ENCODE measurements around the gene BCL7C.
"Not testable (repeated sequence)": the region's sequence is repeated elsewhere in the genome, so short reads cannot be mapped to it uniquely, and the experiment has no call there.

BCL7C gene

DNA sequence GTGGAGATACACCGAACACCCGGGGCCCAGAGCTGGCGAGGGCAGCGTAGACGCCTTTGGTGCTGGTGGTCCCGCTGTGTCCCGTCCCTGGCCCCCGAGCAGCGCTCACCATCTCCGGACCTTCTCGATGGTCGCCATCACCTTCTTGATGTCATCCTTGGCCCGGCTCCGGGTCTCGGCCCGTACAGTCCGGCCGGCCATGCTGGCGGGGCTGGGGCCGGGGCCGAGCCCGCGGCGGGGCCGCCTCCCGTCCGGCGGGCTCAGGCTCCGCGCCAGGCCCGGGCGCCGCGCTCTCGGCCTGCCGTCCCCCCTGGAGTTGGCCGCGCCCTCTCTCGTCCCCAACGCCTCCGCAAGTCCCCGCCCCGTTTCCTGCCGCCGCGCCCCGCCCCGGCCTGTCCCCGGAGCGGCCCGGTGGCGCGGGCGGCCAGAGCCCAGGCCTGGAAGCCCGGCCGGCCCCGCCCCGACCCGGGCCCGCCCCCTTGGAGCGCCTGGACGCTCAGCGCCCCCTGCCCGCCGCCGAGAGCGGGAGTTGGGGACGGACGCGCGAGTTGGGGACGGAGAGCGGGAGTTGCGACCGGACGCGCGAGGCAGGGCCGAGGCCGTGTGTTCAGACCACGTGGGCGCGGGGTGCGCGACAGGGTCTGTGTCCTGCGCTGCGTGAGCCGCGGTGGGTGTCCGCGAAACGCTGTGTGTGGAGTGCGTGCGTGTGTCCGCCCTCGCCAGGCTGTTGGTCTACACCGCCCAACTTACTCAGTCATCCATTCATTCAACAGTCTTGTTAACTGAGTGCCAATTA, at the start of gene BCL7C:
TSS of gene BCL7C (minus strand) at position 334 of the 796 bp plus-strand sequence. CDS start at position 201, 133 bp downstream.
- DNase-seq = peak; percentile 66

DNA sequence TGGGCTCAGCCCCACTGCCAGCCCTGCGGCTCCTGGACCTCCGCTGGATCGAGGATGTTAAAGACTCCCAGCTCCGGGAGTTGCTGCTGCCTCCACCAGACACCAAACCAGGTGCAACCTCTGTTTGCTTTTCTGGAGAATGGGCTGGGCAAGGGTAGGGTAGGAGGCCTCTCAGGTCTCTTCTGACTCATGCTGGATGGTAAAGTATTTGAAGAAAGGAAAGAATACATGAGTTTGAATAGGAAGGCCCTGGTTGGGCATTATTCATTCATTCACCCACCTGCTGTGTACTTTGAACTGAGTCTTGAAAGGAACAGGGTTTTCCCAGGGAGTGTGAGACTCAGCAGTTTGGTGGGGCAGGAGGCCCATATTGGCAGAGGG, 48.5 kb upstream of the BCL7C start:
- DNase-seq = no peak

GRCh38 chr16:30941600-30942425, 47.9 kb upstream of the BCL7C start:
- DNase-seq = no peak

DNA sequence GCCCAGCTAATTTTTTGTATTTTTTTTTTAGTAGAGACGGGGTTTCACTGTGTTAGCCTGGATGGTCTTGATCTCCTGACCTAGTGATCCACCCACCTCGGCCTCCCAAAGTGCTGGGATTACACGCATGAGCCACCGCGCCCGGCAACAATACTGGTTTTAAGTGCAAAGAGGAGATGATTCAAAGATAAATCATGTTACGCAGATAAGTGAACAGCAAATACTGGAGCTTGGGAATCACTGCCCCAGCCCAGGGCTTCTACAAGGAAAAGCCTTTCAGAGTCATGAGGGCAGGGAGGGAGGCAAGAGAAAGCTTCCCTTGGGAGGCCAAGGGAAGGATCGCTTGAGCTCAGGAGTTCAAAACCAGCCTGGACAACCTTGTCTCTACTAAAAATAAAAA, 45.7 kb upstream of the BCL7C start:
- DNase-seq = not testable (repeated sequence)

DNA sequence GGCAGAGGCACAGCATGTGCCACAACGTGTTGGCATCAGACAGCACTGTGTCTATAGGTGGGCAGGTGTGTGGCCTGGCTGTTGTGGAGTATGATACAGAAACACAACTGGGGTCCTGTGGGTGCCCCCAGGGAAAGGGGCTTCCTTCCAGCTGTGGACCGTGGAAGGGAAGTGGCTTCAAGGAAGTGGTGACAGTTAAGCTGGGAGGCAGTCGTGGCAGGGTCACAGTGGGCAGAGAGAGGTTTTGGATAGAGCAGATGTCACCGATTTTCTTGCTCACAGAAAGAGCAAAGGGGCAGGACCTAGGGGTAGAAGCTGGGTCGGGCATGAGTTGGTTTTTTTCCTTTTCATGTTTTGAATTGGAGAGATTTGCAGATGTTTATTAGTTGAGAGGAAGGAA, 43.8 kb upstream of the BCL7C start:
- no peak for DNase-seq

GRCh38 chr16:30934827-30935557, 41.1 kb upstream of the BCL7C start:
- DNase-seq = no peak

DNA sequence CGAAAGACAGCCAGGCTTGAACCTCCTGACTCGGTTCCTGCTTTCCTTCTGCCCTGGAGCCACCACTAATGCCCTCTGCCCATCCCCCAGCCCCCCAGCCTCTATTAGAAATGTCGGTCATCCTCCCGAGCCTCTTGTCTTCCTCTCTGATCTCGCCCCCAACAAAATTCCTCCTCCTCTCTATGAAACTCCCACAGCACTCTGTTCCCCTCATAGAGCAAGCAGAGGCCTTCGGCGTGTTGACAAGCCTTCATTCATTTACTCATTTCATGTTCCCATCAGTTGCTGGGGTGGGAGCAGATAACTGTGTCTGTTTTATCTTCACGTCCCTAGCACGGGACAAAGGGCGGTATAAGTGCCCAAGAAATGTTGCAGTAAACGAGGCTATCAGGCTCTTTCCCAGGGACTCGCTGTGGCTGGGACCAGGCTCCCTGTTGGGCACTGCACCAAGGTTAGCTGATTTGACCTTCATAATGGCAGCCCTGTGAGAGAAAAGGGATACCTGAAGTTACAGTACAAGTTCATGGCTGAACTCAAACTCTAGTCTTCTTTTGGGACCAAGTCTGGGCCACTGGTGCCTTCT, 37.3 kb upstream of the BCL7C start:
- no peak for DNase-seq

- no peak for DNase-seq
Measured at GRCh38 chr16:30930160-30930571, 36.3 kb upstream of the BCL7C start.

DNA sequence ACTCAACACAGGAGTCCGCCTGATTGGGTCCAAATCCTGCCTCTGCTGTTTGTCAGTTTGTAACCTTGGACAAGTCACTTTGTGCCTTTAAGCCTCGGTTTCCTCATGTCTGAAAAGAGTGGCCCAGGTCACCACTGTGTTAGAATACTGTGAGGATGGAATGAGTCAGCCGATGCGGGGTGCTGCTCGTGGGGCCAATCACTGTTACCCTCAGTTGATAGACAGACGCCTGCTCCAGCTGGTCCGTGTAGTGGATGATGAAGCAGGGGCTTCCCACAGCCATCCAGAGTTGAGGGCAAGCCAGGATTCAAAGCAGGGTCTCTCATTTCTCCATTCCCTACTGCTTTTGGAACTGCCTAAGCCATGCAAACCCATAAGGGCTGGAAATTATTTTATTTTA, 35.3 kb upstream of the BCL7C start:
- no peak for DNase-seq

DNA sequence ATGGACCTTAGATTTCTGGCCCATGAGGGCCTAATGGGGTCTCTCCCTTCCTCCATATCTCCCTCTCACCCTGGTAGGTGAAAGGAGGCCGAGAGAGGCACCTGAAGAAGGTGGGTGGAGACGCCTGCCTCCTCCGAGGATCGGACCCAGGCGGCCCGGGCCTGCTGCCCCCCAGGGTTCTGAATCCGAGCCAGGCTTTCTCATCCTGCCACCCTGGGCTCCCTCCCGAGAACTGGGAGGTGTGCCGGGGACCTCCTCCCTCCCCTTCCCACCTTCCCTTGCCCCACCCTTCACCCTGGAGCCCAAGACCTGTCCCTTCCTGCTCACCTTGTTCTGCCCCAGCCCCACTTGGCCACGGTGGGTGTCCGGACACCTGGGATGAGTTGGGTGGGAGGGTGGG, 34.5 kb upstream of the BCL7C start:
- DNase-seq = no peak

DNA sequence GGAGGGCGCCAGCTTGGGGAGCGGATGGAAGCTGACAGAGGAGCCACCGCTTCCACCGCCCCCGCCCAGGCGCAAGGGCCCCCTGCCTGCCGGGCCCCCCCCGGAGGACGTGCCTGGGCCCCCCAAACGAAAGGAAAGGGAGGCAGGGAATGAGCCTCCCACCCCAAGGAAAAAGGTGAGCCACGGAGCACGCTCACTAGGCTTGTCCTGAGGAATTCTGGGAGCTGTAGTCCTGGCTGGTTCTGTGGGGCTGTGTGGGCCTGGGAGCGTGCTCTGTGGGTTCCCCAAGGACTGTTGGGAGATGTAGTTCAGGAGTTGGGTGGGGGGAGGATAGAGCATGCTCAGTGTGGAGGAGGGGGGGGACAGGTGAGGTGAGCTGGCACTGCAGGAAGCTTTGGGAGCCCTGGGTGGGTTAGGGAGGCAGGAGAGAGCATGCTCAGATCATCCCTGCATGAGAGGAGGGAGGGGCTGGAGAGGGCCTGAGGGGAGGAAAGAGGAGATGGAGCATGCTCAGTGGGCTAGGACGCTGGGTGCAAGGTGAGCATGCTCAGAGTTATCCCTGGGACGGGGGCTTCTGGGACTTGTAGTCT, 34.0 kb upstream of the BCL7C start:
- DNase-seq = peak; percentile 10

DNA sequence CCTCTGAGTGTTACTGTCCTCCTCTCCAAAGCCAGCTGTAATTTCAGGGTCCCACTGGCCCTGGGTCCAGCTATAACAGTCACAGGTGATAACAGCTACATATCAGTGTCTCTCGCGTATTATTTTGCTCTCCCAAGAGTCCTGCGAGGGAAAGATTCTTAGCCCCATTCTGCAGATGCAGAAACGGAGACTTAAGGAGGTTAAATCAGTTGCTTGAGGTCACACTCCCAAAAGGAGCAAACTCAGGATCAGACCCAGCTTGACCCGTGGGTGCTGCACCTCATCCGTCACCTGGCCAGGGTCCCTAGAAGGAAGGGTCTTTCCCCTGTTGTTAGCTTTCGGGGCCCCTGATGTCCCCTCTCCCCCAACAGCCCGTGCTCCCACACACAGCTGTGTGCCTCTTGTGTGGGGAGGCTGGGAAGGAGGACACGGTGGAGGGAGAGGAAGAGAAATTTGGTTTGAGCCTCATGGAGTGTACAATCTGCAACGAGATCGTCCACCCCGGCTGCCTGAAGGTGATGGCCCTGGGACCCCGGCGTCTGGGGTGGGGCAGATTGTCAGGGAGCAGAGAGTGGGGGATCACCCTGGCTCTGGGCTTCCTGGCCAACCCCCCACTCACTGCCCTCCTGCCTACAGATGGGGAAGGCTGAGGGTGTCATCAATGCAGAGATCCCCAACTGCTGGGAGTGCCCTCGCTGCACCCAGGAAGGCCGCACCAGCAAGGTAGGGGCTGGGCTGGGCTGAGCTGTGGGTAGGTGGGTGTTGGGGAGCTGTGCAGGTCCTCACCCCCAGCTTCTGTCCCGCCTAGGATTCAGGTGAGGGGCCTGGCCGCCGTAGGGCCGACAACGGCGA, 33.3 kb upstream of the BCL7C start:
- no peak for DNase-seq

- DNase-seq = no peak
Measured at GRCh38 chr16:30925995-30926811, 32.3 kb upstream of the BCL7C start.

DNA sequence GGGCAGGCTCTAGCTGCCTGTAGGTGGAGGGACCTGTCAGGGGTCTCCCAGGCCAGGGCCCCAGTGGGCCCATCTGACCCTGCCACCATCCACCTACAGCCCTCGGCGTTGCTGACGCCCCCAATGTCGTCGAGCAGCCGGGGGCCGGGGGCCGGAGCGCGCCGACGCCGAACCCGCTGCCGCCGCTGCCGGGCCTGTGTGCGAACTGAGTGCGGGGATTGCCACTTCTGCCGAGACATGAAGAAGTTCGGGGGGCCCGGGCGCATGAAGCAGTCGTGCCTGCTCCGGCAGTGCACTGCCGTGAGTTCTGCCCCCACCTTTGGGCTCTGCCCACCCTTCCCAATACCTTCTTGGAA, 31.7 kb upstream of the BCL7C start:
- DNase-seq = no peak

- no peak for DNase-seq
Measured at GRCh38 chr16:30924913-30925631, 31.2 kb upstream of the BCL7C start.

DNA sequence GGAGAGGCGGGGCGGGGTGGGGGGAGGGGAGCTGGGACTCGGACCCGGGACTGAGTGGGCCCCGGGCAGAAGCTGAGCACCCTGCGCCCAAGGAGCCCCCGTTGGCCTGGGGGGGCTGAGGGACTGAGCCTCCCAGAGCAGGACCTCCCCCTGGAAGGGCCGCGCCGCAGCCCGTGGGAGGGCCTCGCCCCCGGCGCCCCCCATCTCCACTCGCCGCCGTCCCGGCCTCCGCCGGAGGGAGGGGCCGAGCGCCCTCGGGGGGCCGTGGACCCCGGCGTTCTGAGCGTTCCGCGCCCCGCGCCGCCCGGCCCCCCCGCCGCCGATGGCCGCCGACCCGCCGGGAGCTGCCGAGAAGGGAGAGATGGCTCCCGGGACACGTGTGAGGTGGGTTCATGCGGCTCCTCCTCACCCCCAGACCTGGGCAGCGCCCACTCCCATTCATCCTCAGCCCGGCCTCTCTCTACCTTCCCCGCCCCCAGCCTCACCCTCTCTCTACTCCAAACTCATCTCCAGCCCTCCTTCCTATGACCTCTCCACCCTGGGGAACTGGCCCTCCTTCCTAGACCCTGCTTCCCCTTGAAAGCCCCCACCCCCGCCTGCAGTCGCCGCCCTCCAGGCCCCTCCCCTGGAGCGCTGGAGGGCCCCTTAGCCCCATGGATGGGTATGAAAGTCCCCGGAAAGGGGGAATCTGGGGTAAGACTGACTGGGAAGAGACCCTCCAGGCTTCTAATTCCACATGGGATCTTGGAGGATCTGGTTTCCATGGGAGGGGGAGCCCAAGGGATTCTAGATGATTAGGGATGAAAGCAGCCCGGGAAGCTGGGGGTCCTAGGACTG, 30.4 kb upstream of the BCL7C start:
- DNase-seq = no peak

DNA sequence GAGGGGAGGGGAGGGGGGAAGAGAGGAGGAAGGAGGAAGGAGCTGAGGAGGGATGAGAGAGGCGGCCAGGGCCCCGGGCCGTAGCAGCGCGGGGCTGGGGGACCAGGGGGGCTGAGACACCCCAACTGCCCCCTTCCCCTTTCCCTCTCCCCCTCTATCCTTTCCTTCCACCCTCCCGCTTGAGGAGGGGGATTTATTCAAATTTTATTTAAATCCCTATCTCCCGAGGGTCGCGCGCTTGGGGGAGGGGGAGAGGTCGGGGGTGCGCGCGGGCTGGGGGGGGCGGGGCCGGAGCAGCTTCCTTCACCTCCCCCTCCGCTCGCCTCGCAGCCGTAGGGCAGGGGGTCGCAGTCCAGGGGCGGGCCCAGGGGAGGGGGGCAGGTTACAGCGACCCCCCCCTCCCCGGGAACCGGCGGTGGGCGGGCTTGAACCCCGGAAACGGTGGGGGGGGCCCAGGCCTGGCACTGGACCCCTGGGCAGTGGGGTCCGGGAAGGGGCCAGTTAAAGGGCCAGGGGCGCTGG, 29.7 kb upstream of the BCL7C start, which contains the start of gene FBXL19:
TSS of gene FBXL19 (plus strand) at position 19 of the 522 bp plus-strand sequence. CDS start 2,183 bp downstream, outside the sequence.
- DNase-seq = no peak

DNA sequence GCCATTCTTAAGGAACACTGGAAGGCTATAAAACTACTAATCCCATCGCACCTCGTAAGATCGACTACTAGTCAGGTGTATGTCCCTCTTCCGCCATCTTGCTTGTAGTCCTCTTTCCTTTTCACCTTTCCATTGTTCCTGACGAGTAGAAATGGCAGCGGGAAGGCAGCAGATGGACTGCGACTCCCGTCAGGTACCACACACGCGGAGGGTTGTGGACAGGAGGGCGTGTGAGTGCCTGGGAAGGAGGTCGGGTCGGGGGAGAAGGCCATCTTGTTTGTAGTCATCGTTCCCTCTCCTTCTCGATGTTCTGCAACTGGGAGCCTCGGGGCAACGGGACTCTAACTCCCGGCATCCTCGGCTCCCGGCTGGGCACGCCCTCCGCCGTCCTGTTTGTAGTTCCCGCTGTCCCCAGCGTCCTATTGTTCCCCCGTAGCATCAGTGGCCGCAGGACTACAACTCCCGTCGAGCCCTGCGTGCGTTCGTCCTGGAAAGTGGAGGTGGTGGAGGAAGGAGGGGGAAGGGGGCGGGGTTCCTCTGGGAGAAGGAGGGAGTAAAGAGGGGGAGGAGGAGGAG, 29.2 kb upstream of the BCL7C start:
- DNase-seq = peak; percentile 98

Data from NCI-H446 treated with DMSO at 0.1 percent for 48 hours (cell line).